Stromal cell of bone marrow (primary cell): ENCODE data around the gene YBEY.
"Not testable (repeated sequence)": the region's sequence is repeated elsewhere in the genome, so short reads cannot be mapped to it uniquely, and the experiment has no call there.

Source experiments
- DNase-seq: peaks from one replicate; pipeline ENCODE4 v3.0.0-alpha.2; 2012; ENCODE audit warnings: low read depth

Gene YBEY

DNA sequence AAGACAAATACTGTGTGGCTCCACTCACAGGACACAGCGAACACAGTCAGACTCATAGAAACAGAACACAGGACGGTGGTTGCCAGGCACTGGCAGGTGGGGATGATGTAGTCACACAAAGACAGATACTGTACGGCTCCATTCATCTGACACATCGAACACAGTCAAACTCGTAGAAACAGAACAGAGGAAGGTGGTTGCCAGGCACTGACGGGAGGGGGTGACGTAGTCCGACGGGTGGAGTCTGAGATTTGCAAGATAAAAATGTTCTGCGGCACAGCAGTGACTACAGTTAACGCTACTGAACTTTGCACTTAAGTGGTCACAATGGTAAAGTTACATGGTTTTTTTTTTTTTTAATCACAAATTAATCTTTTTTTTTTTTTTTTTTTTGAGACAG is 18.8 kb downstream of the YBEY start:
- no peak for DNase-seq

DNA sequence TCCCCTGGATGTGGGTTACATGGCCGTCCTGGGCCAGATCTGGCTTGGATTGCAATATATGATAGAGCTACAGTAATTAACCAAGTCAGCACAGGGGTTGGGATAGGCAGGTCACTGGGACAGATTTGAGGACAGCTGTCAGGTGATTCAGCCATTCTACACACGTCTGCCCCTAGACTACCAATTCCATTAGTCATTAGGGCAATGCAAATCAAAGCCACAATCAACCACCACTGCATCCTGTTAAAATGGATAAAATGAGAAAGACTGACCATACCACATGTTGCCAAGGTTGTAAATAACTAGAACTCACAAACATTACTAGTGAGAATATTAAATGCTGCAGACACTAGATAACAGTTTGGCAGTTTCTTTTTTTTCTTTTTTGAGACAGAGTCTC is 21.5 kb downstream of the YBEY start:
- no peak for DNase-seq

DNA sequence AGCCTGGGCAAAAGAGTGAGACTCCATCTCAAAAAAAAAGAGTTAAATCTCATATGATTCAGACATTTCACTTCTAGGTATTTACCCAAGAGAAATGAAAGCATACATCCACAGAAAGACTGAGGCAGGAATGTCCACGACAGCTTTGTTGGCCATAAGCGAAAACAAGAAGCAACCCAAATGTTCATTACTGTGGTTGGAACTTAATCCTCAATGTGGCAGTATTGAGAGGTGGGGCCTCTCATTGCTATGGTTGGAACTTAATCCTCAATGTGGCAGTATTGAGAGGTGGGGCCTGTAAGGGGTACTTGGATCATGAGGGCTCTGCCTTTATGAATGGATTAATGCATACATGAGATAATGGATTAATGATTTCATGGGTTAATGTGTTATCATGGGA is 22.3 kb downstream of the YBEY start:
- DNase-seq, result no peak

DNA sequence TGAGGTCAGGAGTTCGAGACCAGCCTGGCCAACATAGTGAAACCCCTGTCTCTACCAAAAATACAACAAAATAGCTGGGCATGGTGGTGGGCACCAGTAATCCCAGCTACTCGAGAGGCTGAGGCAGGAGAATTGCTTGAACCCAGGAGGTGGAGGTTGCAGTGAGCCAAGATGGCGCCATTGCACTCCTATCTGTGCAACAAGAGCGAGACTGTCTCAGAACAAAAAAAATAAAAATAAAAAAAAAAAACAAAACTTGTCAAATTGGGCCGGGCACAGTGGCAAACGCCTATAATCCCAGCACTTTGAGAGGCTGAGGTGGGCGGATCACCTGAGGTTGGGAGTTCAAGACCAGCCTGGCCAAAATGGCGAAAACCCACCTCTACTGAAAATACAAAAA is 24.1 kb downstream of the YBEY start:
- not testable (repeated sequence) for DNase-seq

DNA sequence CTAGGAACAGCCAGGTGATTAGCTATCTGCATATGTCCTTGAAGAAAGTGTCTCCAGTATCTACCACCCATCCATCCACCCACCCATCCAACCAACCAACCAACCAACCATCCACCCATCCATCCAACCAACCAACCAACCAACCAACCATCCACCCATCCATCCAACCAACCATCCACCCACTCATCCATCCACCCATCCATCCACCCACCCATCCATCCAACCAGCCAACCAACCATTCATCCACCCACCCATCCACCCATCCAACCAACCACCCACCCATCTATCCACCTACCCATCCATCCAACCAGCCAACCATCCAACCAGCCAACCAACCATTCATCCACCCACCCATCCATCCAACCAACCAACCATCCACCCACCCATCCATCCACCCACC is 25.4 kb downstream of the YBEY start:
- DNase-seq, result no peak

DNA sequence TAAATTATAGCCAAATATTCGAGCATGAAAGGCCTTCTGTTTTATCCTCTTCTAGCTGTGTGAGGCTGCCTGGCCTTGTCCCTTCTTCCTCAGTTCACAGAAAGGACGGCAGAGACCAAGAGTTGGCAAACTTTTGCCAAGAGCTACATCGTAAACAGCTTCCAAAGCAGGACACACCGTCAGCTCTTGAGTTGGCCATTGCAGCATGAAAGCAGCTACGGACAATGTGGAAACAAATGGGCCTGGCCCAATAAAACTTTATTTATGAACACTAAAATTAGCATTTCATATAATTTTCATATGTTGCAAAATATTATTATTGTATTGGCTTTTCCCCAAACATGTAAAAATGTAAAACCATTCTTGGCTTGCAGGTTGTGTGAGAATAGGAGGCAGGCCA is 26.8 kb downstream of the YBEY start:
- DNase-seq, result no peak

DNA sequence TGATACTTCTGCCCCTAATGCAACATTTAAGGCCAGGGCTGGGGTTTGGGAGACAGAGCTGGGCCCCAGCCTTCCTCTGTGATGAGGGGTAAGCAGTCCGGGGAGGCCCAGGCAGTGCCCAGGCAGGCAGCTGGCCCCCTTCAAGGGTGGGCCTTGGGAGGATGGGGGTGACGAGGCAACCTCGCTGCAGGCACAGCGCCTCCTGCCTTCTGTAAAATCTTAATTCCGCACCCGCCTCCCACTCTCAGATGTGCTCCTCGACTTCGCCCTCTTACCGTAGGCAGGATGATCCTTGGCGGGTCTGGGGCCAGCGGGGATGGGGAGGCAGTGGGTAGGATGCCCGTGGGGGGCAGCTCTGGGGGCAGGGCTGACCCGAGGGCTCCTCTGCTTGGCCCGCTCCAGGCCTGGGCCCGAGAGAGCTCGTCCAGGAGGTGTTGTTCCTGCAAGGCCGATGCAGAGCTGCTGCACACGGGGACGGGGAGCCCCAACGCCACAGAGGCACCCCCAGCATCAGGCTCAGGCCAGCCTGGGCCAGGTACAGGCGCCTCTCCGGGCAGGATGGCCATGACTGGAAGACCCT is 28.4 kb downstream of the YBEY start:
- no peak for DNase-seq

DNA sequence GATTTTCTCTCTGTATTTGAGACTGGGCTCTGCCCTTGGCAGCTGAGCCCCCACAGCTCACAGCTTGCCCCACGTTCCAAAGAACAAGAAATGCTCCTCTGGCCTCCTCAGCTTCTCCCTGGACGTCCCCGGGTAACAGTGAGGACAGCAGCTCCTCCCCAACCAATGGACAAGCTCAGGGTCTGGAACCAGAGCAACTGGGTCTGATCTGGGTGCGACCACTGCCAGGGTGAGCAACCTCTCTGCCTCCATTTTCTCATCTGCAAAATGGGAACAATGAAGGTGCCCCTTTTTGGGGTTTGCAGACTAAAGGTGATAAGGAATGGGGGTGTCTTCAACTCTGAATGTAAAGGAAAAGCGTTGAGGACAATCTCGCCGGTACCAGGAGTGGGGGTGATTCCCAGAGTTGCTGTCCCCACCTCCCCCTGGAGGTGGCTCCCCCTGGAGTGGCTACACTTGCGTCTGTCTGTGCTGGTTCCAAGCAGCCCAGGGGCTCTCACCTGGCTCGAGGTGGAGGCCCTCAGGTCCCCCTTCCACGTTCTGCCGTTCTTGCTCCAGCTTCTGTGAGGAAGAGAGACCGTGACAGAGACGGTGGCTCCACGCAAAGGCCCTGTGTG is 30.7 kb downstream of the YBEY start:
- no peak for DNase-seq

DNA sequence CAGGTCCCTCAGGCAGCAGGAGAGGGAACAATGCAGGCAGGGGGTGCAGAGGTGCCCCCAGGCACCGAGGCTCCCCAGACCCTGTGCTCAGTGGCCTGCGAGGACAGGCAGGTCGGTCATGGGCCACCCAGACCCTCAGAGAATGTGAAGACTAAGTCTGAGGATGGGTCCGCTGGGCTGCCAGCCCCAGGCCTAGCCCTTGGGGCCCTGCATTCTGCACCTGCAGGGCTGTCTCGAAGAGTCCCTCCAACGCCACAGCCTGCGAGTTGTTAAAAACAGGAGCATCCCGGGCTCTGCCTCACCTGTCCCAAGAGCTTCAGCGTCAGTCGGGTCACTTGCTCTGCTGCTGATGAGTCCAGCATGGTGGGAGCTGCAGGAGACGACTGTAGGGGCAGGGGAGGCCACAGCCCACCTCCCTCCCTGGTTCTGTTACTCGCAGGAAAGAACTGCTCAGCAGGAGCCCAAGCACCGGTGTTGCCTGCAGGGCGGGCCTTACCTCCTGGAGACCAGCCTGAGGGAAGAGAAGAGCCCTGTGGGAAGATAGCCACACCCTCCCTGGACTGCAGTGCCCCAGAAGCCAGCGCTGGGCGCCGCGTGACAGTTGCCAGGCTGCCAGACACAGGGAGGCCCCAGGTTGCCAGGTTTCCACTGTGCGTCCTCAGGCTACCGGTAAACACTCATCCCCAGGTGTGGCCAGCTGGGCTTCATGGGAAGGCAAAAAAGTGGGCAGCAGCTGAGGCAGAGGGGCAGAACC is 31.7 kb downstream of the YBEY start:
- no peak for DNase-seq

DNA sequence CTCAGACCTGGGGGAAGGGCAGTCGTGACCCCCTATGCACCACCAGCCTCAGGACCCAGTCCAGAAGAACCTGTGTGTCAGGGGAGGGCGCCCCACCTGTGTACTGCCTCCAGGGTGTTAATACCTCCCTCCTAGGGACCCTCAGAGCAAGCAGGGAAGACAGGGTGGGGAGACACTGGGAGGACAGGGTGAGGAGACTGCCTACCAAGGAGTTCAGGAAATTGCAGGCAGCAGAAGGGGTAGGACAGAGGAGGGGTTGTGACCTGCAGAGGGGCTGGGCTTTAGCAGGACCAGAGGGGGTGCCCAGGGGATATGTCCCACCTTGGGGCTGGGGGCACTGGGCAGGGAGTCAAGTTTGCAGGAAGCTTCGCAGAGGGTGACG is 32.3 kb downstream of the YBEY start:
- no peak for DNase-seq

DNA sequence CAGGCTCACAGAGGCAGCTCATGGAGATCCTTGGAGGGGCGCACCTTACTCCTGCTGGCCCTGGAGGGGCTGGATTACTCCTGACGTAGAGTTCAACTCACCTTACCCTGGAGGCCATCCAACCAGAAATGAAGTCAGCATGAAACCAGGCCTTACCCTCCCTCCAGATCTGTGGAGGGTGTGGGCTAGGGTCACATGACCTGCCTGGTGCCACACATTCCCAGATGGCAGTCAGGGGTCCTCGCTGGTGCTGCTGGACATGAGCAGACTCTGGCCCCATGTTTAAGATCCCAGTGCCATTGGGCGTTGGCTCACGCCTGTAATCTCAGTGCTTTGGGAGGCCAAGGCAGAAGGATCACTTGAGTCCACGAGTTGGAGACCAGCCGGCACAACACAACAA is 33.0 kb downstream of the YBEY start:
- DNase-seq, result no peak

DNA sequence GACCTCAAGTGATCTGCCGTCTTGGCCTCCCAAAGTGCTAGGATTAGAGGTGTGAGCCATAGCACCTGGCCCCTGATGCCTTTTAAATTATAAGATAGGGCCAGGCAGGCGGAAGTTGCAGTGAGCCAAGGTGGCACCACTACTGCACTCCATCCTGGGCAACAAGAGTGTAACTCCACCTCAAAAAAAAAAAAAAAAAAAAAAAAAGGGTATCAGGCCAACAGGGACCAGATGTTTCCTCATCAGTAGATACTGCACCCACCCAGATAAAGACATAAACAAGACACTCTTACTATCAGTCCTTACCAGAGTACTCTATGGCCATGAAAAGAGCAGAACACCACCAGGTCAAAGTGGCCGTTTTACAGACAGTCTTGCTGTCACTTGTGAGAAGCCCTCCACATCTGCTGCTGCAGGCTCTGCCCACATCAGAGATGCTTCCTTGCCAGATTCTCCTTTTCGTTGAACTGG is 34.2 kb downstream of the YBEY start:
- DNase-seq, result no peak

DNA sequence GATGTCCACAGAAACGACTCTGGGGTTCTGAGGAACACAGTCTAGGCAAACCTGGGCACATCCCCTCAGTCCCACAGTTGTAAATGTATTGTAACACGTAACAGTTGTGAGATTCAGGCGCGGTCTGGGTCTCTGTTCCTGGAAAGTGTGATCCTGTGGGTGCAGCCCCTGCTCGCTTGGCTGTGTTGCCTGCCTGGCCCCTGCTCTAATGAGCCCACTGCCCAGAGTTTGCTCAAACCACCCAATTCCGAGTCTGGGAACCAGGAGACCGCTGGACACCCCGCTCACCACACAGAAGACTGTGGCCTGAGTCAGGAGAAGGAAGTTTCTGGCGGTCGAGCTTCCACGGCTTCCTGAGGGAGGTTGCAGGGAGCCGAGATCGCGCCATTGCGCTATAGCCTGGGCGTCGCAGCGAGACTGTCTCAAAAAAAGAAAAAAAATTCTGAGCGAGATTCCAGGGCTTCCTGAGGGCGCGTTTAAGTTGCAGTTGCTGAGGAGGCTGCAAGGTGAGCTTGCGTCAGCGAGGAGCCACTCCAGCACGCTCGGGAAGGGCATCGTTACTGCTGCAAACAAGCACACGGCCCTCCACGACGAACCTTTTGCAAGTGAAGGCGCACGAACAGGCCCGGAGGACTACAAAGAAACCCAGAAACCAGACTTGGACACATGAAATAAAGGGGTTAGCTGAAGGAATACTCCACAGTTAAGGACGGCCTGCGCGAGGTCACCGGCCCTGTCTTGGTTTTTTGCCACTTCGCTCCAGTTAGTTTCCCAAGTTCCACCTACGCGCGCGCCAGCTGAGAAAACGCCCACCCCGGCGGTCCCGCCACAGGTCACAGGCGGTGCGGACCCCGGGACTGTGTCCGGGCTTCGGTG is 36.4 kb downstream of the YBEY start:
- no peak for DNase-seq

DNA sequence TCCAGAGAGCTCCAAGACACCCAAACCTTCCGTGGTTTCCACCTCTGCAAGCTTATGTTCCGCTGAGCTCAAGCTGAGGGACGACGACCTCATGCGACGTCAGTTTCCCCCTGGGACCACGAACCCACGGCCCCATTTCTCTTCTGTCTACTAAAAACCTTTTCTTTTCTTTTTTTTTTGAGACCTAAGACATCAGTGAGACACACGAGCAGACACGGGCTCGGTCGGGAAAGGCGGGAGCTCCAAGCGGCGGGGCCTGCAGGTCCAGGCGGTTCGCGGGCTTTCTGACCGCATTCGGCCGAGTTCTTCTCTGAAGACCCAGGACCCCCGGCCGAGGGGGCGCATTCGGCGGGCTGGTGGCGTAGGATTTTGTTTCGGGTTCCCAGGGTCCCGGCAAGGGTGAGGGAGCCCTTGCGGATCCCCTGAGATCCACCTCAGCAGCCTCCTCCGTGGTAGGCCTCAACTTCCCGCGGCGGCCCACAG is 37.1 kb downstream of the YBEY start:
- DNase-seq, result no peak

DNA sequence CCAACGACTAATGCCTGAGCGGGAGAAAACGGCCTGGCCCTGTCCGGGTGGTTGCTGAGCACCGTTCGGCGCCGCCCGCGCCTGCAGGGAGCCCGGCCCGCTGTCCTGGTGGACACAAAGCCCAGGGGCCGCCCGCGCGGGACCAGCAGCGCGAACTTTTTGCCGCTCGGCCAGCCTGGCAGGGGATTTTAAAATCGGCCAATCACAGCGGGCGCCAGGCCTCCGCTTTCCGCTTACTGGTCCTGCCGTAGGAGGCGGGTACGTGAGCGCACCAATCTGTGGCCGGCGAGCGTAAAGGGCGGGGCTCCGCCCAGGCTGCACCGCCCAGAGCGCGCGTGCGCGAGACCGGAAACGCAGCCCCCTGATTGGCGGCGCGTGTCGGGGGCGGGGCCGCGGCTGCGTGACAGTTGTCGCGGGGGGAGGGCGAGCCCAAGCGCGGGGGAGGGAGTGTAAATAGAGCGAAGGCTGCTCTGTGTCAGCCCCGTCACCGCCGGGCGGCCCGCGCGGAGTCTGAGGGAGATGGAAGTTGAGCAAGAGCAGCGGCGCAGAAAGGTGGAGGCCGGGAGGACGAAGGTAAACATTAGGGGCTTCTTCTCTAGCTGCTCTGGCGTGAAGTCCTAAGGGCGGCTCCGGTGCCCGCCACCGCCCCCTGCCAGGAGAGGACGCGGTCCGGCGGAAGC is 37.7 kb downstream of the YBEY start, which contains the start of the genes C21orf58 and PCNT:
Gene C21orf58, minus strand, starts transcription at position 161 of the 680 bp plus-strand sequence. CDS start 1,132 bp downstream, outside the sequence.
Gene PCNT, plus strand, starts transcription at position 447 of the 680 bp plus-strand sequence. Its CDS starts 73 bp downstream, at position 520.
- peak; percentile 92 for DNase-seq

DNA sequence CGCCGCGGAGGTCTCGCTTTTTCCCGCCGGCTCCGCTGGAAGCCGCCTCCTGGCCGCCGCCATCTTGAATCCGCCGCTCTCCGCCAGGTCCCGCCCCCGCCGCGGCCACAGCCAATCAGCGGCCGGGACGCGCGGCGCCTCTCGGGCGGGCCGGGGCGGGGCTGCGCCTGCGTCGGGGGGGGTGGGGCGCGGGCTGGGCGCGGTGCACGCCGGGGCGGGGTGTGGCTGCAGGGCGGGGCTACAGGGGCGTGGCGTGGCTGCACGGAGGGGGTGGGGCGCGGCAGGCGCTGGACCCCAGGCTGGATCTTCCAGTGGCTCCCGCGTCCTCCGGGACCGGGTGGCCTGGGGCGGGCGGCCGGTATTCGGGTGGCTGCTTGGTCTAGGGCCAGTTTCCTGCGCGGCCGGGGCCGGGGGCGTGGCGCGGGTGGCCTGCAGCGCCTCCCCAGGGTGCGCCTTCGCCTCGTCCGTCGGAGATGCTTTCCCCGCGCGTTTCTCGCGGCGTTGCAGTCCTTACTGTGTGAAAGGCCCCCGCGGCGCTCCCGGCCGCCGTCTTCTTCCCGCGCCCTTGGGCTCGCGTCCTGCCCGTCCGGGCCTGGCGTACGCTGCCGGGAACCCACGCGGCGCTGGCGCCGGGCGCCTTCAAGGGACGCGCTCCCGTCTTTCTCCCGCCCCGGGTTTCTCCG is 38.4 kb downstream of the YBEY start:
- peak; percentile 57 for DNase-seq

DNA sequence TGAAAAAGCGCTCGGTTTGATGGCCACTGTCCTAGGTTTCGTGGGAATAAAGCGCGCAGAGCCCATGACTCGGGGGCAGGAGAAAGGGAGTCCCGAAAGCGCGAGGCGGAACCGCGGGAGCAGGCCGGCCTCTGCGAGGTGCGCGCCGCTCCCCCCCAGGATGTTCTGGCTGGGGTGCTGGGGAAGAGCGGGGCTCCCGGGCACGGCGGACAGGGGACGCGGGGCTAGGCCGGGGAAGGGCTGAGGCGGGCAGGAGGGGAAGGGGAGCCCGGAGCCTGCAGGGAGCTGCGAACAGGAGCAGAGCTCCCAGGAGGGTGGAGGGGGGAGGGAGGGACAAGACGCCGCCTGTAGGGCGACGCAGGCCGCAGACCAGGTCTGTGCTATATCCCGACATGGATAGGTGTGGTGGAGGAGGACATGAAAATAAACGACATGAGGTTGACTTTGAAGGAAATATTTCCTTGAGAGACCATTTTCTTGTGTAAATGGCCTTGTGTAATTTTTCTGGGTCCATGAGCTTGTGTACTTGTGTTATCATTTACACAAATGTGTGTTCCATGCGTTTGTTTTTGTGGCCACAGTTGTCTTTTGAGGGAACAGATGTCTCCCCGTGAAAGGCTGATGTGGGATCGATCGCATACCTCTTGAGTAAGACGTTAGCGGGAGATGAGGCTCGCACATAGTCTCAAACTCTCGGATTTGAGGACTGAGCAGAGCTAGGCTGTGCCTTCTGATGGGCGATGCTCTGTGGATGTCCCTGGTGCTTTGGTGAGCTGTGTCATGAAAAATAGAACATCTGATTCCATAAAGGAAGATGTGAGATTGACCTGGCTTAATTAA is 39.2 kb downstream of the YBEY start:
- no peak for DNase-seq

DNA sequence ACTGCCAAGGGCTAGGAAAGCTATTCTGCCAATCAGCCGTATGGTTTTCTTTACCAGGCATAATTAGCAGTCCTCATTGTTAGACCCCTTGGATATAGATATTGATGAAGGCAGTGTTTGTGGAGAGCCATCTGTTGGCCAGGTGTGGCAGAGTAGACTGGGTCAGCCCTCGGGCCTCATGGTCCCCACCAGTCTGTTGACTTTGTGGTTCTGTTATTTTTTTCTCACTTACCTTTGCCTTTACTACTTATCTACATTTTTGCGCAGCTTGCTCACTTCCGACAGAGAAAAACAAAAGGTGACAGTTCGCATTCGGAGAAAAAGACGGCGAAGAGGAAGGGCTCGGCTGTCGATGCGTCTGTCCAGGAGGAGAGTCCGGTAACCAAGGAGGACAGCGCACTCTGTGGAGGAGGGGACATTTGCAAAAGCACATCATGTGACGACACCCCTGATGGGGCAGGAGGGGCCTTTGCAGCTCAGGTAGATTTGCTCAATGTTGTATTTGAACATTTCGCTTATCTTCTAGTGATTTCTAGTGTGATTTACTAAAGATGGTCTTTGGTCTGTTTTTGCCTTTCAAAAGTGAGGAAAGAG is 40.1 kb downstream of the YBEY start:
- DNase-seq, result no peak

DNA sequence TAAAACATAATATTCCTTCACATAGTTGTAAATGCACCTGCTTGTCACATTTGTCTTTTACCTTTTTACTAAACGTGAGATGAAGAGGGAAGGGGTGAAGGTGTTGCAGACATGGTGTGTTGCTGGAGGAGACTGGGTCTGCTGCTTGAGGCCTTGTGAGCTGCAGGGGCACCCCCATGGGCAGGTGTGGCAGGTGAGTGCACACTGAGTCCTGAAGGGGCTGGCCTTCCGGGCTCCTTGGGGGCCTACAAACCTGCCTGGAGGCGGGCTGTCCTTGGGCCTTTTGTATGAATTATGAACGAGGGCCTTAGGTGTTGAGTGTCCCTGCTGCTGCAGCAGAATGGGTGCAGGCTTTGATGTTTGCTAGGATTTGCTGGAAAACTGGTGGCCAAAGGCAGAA is 41.6 kb downstream of the YBEY start:
- DNase-seq, result no peak

DNA sequence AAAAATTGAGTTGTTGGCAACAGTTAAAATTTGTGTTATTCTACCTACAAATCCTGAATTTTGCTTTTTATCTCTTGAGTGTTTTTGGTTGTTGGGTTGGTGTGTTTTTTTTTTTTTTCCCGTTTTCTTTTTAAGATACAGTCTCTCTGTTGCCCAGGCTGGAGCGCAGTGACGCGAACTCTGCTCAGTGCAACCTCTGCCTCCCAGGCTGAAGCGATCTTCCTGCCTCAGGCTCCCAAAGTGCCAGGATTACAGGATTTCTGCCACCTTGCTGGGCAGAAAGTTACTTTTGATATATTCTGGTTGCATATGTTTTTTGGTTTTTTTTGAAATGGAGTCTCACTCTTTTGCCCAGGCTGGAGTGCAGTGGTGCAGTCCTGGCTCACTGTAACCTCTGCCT is 42.0 kb downstream of the YBEY start:
- no peak for DNase-seq
